NCI-H2196 treated with DMSO at 0.1 percent for 48 hours (cell line): Measurements from ENCODE around the gene SEMA7A.

Source experiments
- DNase-seq: peaks from one replicate; lab custom pipeline; 2025; ENCODE audit not compliant: unreplicated experiment; lab: John Stamatoyannopoulos, UW

SEMA7A gene

GRCh38 chr15:74451861-74452835 lies 18.4 kb upstream of the SEMA7A start:
- no peak for DNase-seq

GRCh38 chr15:74451322-74451721 lies 17.6 kb upstream of the SEMA7A start:
- no peak for DNase-seq

DNA sequence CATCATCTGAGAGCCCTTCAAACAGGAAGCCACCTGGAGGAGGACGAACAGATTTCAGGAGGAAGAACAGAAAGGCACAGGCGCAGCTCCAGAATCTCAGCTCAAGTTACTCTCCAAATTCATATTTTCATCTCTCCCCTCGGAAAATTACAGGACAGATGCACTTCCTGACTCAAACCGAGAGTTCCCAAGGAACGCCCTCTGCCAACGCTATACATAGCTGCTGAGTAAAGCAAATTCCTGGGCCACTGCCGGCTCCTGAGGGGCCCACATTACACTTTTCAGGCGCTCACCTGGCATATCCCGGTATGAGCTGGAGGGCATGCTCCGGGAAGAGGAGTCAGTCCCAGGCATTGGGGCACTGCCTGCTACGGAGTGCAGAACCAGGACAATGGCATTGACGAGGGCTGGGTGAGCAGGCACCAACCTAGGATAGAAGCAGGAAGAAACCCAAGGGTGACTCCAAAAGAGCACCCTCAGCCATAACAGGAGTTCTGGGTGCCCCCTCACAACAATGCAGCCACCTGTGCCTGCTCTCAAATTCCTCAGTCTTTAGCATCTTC lies 16.0 kb upstream of the SEMA7A start:
- no peak for DNase-seq

- DNase-seq: no peak
Measured at GRCh38 chr15:74449095-74449494, 15.3 kb upstream of the SEMA7A start.

DNA sequence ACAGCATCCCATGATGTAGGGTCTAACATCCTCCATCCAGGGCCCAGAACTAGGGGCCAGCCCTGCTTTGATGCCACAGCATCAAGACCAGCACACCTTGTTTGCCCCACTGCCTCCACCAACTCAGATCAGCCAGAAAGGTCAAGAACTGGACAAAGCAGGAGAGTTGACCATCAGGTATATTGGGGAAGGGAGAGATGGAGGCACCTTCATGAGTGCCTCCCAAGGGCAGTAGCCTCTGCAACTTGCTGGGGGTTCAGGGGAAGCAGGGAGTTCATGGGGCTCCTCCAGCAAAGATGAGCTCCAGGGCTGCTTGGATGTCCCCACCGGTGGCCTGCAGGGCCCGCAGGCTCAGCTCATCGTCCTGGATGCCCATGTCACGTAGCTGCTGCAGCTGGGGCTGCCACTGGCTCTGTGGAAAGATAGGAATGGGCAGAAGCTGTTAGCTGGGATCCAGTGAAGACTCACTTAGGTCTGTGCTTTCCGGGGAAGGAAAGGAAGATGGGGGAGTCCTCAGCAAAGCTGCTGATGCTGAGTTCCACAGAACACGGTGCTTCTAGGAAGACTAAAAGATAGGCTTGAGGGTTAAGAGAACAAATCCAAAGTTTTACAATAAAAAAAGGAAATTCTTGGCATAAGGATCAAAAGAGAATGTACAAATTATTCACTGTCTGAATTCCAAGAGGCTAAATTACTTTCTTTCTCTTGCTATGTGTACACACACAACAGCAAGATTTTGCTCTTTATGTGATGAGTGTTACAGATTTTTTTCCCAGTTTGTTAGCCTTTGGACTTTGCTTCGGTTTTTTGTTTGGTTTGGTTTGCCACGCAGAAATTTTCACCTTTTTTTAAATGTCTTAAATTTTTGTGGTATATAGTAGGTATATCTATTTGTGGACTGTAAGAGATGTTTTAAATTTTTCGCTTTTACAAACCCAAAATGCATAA lies 12.3 kb upstream of the SEMA7A start:
- no peak for DNase-seq

GRCh38 chr15:74444106-74445062 lies 10.6 kb upstream of the SEMA7A start:
- no peak for DNase-seq

GRCh38 chr15:74443100-74443909 lies 9.5 kb upstream of the SEMA7A start:
- DNase-seq: no peak

DNA sequence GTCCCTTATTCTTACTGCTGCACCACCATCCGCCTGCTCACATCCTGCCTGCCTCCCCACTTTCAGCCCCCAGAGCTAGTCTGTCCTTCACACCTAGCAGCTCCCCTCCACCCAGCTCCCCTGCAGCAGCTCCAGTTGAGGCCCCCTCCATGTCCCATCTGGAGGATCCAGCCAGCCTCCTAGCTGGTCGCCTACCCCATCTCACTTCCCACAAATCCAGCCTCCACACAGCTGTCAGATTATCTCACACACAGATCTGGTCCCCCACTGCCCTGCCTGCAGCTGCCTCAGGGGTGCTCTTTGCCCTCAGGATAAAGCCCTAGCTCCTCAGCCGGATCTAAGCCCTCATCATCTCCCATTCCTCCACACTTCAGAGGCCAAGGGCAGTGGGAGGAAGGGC lies 8.8 kb upstream of the SEMA7A start:
- DNase-seq: no peak

- DNase-seq: no peak
Measured at GRCh38 chr15:74442063-74442462, 8.3 kb upstream of the SEMA7A start.

GRCh38 chr15:74441248-74441941 lies 7.6 kb upstream of the SEMA7A start:
- DNase-seq: no peak

DNA sequence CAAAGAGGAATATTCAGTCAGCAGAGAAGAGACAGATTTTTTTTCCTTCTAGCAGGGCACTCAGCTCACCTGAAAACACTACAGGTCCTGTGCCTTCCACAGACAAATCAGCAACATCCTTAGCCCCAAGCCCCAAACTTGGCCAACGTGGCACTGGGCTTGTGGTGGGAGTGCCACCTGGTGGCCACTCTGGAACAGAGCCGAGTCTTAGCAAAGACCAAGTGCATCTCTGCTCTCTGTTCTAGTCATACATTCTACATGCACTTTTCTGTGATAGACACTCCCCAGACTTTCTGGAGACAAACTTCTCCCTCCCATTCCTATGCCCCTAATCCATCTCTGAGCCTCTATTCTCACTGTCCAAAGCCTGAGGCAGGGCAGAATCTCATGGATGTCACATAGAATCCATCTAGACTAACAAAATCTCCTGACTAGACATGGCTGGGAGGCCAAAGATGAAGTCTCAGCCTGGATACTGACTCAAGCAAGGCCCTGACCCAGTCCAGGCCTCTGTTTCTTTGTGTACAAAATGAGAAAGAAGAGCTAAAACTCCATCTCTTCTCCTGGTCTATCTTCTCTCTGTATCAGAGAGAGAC lies 5.1 kb upstream of the SEMA7A start:
- peak; percentile 14 for DNase-seq

DNA sequence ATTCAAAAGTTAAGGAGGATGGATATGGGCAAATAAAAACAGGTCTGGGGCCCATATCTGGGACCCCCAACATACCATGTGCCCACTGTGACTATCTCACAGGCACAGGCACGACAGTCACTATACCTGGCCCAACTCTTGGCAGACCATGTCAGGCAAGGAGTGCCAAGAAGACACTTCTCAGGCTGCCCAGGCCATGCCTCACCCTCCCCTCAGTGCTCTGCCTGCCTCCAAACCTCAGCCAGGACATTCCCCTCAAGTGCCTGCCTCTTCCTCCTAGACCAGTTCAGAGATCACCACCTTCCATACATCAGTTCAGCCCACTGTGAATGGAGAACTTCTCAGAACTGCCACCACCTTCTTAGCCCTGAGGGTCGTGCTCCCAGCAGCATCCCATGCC lies 4.4 kb upstream of the SEMA7A start:
- no peak for DNase-seq

GRCh38 chr15:74434263-74435136 lies 742 bp upstream of the SEMA7A start:
- DNase-seq: no peak

GRCh38 chr15:74432968-74433591 lies 678 bp downstream of the SEMA7A start:
- DNase-seq: no peak

DNA sequence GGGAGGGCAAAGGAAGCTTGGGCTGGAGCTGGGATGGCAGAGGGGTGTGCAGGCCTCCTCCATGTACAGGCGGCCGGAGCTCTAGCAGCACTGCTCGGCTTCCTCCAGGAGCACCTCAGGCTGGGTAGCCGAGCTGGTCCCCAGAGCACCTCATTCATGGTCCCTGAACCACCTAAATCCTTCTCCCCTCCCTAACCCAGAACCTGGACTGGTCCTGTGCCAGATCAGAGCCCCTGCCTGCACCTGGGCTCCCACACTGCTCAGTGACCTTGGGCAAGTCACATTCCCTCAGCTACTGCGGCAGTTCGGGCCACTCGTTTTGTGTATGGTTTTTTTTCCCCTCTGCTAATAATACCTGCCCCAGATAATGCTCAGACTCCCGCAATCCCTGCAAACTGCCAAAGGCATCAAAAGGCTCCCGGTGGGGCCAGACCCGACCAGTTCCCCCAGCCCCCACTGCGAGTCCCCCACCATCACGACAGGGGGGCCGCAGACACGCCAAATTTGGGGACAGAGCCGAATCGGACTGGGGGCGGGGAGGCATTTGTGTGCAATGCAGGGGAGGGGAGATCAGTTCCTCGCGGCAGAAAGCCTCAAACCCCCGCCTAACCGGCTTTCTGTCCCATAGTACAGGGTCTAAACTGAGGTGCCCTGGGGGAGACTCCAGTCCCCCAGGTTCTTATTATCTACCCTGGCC lies 1.3 kb downstream of the SEMA7A start:
- no peak for DNase-seq

GRCh38 chr15:74431645-74432044 lies 2.1 kb downstream of the SEMA7A start:
- no peak for DNase-seq
